GM12865 (cell line): Measurements from ENCODE around the gene LAMP2.
A peak's percentile ranks its signal among the peaks of the same experiment; 100 is the strongest.
"Not testable (repeated sequence)": the region's sequence is repeated elsewhere in the genome, so short reads cannot be mapped to it uniquely, and the experiment has no call there.

Source experiments
- DNase-seq: peaks from one replicate; pipeline ENCODE4 v3.0.0; 2010; ENCODE audit warnings: low read depth
- H3K4me3 ChIP-seq: 2 replicates; pipeline ENCODE4 v1.5.1; 2011; ENCODE audit warnings: mild to moderate bottlenecking, low read depth, low read length, control low read depth
- TF ChIP-seq, protein P1 (sequence below): IDR thresholded peaks from 2 replicates; pipeline ENCODE4 v1.5.1; 2011; ENCODE audit warnings: low read length, control low read depth, low read depth, inconsistent platforms; ENCODE audit not compliant: insufficient read depth; ENCODE audit errors: missing control alignments

The LAMP2 gene

DNA sequence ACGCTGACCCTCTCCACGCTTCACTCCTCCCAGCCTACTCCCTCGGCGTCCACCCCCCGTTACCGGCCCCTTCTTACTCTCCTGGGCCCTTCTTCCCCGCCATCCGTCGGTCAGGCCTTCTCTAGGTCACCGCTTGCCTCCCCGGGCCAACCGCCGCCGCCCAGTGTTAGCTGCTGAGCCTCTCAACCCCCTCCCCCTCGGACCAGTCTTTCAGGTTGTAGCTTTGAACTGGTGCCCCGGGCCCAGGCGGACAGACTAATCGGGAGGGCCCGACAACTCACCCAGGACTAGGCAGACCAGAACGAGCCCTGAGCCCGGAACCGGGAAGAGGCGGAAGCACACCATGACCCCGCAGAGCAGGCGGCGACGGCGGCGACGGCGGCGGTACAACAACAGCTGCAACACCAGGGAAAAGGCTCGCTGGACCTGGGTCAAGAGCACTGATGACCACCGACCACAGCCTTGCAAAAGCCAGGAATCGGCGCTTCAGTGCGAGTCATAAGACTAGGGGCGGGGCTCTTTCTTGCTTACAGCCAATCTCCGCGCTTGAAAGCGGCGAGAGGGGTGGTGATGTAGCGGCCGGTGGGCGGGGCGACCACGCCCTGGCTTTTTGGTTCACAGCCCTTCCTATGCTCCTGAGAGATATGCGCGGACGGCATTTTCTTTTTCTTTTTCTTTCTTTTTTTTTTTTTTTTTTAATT, at the start of gene LAMP2:
TSS of gene LAMP2 (minus strand) at position 472 of the 701 bp plus-strand sequence. CDS start at position 345, 127 bp downstream.
- H3K4me3 ChIP-seq = peak within 1 kb of the TSS; percentile 71
- TF ChIP-seq, protein P1, sequence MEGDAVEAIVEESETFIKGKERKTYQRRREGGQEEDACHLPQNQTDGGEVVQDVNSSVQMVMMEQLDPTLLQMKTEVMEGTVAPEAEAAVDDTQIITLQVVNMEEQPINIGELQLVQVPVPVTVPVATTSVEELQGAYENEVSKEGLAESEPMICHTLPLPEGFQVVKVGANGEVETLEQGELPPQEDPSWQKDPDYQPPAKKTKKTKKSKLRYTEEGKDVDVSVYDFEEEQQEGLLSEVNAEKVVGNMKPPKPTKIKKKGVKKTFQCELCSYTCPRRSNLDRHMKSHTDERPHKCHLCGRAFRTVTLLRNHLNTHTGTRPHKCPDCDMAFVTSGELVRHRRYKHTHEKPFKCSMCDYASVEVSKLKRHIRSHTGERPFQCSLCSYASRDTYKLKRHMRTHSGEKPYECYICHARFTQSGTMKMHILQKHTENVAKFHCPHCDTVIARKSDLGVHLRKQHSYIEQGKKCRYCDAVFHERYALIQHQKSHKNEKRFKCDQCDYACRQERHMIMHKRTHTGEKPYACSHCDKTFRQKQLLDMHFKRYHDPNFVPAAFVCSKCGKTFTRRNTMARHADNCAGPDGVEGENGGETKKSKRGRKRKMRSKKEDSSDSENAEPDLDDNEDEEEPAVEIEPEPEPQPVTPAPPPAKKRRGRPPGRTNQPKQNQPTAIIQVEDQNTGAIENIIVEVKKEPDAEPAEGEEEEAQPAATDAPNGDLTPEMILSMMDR = no peak
- peak; percentile 84 for DNase-seq

- DNase-seq = no peak
- H3K4me3 ChIP-seq = no peak overlapping the region
- TF ChIP-seq, protein P1 = no peak
These were observed 48.8 kb upstream of the LAMP2 start for GRCh38 chrX:120517936-120518335.

- TF ChIP-seq, protein P1 = peak; percentile 22
- DNase-seq = peak; percentile 15
- no peak overlapping the region for H3K4me3 ChIP-seq
These were observed 45.1 kb upstream of the LAMP2 start for GRCh38 chrX:120514236-120514635.

DNA sequence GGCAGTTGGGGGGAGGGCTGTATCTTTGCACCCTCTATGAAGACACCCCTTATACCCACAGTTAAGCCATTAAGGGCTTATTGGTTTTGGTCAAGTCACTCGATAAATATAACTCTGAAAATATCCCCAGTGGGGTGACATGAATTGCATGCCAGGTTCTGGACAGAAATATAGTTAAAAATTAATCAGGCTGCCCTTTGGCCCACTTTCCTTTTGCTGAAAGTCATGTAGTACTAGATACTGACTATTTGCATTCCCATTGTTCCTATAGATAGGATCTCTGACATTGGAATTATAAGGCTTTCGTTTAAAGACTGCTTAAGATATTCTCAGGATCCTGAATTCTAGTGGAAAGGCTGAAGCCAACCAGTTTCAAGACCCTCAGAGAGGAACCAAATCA, 43.5 kb upstream of the LAMP2 start:
- no peak overlapping the region for H3K4me3 ChIP-seq
- TF ChIP-seq, protein P1 = no peak
- no peak for DNase-seq

- TF ChIP-seq, protein P1 = no peak
These were observed 43.1 kb upstream of the LAMP2 start for GRCh38 chrX:120512222-120512621.

DNA sequence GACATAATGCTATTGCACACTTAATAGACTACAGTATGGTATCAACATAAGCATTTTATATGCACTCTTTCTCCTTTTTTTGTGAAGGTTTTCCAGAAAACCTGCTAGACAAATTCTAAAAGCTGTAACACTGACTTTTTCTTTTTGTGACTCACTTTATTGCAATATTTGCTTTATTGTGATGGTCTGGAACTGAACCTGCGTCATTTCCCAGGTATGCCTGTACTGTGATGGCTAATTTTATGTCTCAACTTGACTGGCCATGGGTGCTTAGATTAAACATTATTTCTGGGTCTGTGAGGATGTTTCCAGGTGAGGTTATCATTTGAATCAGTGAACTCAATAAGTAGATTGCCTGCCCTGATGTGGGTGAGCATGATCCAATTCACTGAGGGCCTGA, 35.5 kb upstream of the LAMP2 start:
- no peak for DNase-seq
- TF ChIP-seq, protein P1 = no peak
- no peak overlapping the region for H3K4me3 ChIP-seq

More at GRCh38 chrX:120512222-120512621, 43.1 kb upstream of the LAMP2 start:
- no peak for DNase-seq
- no peak overlapping the region for H3K4me3 ChIP-seq

GRCh38 chrX:120499301-120500072, 30.4 kb upstream of the LAMP2 start:
- TF ChIP-seq, protein P1 = no peak
- DNase-seq = no peak
- H3K4me3 ChIP-seq = no peak overlapping the region

DNA sequence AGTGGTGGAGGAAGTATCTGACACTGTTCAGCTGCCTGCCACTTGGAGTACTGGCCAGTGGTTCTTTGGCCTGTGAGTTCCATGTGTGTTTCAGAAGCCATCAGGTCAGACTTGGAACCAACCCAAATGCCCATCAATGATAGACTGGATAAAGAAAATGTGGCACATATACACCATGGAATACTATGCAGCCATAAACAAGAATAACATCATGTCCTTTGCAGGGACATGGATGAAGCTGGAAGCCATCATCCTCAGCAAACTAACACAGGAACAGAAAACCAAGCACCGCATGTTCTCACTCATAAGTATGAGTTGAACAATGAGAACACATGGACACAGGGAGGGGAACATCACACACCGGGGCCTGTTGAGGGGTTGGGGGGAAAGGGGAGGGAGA, 21.0 kb upstream of the LAMP2 start:
- H3K4me3 ChIP-seq, DNase-seq: not testable (repeated sequence)
